Endodermal cell (in vitro differentiated cells): ENCODE measurements around the gene VAV3. TPM values are rescaled to one million over a fixed set of nuclear protein-coding genes. Genes with fewer than 3 reads are reported as not detected.

Experiments
- DNase-seq: peaks from one replicate; pipeline ENCODE4 v3.0.0-alpha.2; 2017
- H3K27ac ChIP-seq: 2 replicates; pipeline ENCODE4 v1.5.1; 2013; ENCODE audit warnings: mild to moderate bottlenecking, low read depth, low read length, moderate library complexity
- H3K27me3 ChIP-seq: 2 replicates; pipeline ENCODE4 v1.6.1; 2013; ENCODE audit warnings: mild to moderate bottlenecking, low read length, moderate library complexity; ENCODE audit not compliant: insufficient read depth, control insufficient read depth, poor library complexity, severe bottlenecking
- H3K36me3 ChIP-seq: 2 replicates; pipeline ENCODE4 v1.7.0; 2013; ENCODE audit warnings: mild to moderate bottlenecking, low read length, moderate library complexity; ENCODE audit not compliant: control insufficient read depth, insufficient read depth
- H3K4me1 ChIP-seq: one replicate; pipeline ENCODE4 v1.7.0; 2013; ENCODE audit warnings: low read length; ENCODE audit not compliant: control insufficient read depth, insufficient read depth
- H3K4me3 ChIP-seq: 2 replicates; pipeline ENCODE4 v1.5.1; 2013; ENCODE audit warnings: mild to moderate bottlenecking, low read length, moderate library complexity
- H3K9ac ChIP-seq: 2 replicates; pipeline ENCODE4 v1.6.1; 2013; ENCODE audit warnings: mild to moderate bottlenecking, low read length, moderate library complexity; ENCODE audit not compliant: poor library complexity, severe bottlenecking; ENCODE audit errors: extremely low read depth
- H3K9me3 ChIP-seq: 2 replicates; pipeline ENCODE4 v1.6.1; 2013; ENCODE audit warnings: mild to moderate bottlenecking, low read length, moderate library complexity; ENCODE audit not compliant: control insufficient read depth
- H3K27ac Mint-ChIP-seq: 2 replicates; pipeline ENCODE4 v1.8.0; 2020; ENCODE audit warnings: mixed read lengths
- H3K27me3 Mint-ChIP-seq: 2 replicates; pipeline ENCODE4 v1.8.0; 2021; ENCODE audit warnings: mild to moderate bottlenecking, mixed read lengths; ENCODE audit not compliant: insufficient read depth
- H3K36me3 Mint-ChIP-seq: 2 replicates; pipeline ENCODE4 v1.8.0; 2020; ENCODE audit warnings: low read depth, mixed read lengths
- H3K4me1 Mint-ChIP-seq: 2 replicates; pipeline ENCODE4 v1.8.0; 2020; ENCODE audit warnings: mixed read lengths
- H3K4me3 Mint-ChIP-seq: 2 replicates; pipeline ENCODE4 v1.8.0; 2020; ENCODE audit warnings: mild to moderate bottlenecking, moderate library complexity, mixed read lengths
- H3K9me3 Mint-ChIP-seq: 2 replicates; pipeline ENCODE4 v1.8.0; 2020; ENCODE audit warnings: mild to moderate bottlenecking, mixed read lengths
- WGBS, 2 experiments: methylation state at CpG; one replicate each; pipeline versions ENCODE4 v1.1.5 to v1.1.7; 2013; ENCODE audit warnings: missing lambda C conversion rate in 2 of 2, mixed read lengths in 1 of 2; ENCODE audit not compliant: insufficient coverage in 1 of 2, insufficient read length in 1 of 2; 5-methylcytosine and 5-hydroxymethylcytosine counted together
- total RNA-seq, 2 donors: library from RNA; stranded (reverse); fragmentation: NEBNext Ultra II Directional in 1 of 2; extraction: Animal tissue kit (Norgen Biotek cat#: 25700) in 1 of 2; gene quantifications; 2 replicates in 1 of 2; 3 replicates in 1 of 2; pipeline ENCODE4 v1.2.1, GENCODE V29; 2021
- TF ChIP-seq, protein P1 (sequence below): fragments of 200-600 bp; sonication (generic); conservative IDR thresholded peaks from 2 replicates; pipeline ENCODE4 v1.5.0; 2021; ENCODE audit warnings: antibody characterized with exemption, mild to moderate bottlenecking

The VAV3 gene
- total RNA-seq, 2 donors from 2014 or later = 6.9 to 9.6 TPM

DNA sequence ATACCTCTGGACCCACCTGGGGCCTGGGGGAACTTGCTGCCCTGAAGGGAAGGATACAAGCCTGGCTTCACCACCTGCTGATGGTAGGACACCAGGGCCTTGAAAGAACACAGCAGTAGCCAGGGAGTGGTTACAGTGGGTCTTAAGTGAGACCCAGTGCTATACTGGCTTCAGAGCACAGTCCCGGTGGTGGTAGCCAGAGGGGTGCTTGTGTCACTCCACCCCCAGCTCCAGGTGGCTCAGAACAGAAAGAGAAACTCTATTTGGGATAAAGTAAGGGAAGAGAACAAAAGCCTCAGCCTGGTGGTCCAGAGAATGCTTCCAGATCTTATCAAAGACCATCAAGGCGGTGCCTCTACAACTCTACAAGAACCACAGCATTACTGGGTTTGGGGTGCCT is 37.2 kb downstream of the VAV3 start:
- H3K4me3 Mint-ChIP-seq = no peak overlapping the region
- TF ChIP-seq, protein P1, sequence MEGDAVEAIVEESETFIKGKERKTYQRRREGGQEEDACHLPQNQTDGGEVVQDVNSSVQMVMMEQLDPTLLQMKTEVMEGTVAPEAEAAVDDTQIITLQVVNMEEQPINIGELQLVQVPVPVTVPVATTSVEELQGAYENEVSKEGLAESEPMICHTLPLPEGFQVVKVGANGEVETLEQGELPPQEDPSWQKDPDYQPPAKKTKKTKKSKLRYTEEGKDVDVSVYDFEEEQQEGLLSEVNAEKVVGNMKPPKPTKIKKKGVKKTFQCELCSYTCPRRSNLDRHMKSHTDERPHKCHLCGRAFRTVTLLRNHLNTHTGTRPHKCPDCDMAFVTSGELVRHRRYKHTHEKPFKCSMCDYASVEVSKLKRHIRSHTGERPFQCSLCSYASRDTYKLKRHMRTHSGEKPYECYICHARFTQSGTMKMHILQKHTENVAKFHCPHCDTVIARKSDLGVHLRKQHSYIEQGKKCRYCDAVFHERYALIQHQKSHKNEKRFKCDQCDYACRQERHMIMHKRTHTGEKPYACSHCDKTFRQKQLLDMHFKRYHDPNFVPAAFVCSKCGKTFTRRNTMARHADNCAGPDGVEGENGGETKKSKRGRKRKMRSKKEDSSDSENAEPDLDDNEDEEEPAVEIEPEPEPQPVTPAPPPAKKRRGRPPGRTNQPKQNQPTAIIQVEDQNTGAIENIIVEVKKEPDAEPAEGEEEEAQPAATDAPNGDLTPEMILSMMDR = no peak
- H3K27ac Mint-ChIP-seq = no peak overlapping the region
- Histone ChIP-seq H3K36me3 (no peaks in the 10 kb centered on the region), H3K9ac (no peak overlapping the region), H3K9me3 (no peaks in the 10 kb centered on the region), H3K27me3 (no peaks in the 10 kb centered on the region), H3K27ac (no peak overlapping the region), H3K4me3 (no peak overlapping the region), H3K4me1 (no peaks in the 10 kb centered on the region)
- H3K9me3 Mint-ChIP-seq = no peaks in the 10 kb centered on the region
- 91% methylated on average over 2 of the region's 2 CpGs; no CpG with 5 or more reads in 1 of the 2 experiments for WGBS, 2 experiments
- no peaks in the 10 kb centered on the region for H3K27me3 Mint-ChIP-seq
- no peaks in the 10 kb centered on the region for H3K36me3 Mint-ChIP-seq
- no peak for DNase-seq
- H3K4me1 Mint-ChIP-seq = peaks cover 15% of the 10 kb centered on the region

DNA sequence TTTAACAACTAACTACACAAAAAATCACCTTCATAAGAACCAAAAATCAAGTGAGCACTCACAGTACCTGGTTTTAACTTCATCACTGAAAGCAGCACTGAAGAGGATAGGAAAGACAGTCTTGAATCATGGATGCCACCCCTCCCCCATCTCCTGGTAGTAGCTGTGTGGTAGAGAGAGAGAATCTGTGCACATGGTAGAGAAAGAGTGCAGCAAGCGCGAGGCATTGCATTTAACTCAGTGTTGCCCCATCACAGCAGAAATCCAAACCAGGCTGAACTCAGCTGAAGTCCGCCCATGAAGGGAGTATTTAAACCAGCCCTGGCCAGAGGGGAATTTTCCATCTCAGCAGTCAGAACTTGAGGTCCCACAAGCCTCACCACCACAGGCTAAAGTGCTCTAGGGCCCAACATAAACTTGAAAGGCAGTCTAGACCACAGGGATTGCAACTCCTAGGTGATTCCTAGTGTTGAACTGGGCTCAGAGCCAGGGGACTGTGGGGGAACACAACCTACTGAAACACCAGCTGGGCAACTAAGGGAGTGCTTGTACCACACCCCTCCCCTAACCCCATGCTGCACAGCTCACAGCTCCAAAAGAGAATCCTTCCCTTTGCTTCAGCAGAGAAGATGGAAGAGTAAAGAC is 38.4 kb downstream of the VAV3 start:
- H3K4me3 ChIP-seq = no peak overlapping the region
- H3K27me3 ChIP-seq = no peaks in the 10 kb centered on the region
- no peak overlapping the region for H3K27ac ChIP-seq
- no peaks in the 10 kb centered on the region for H3K27me3 Mint-ChIP-seq
- no peaks in the 10 kb centered on the region for H3K9me3 Mint-ChIP-seq
- H3K4me3 Mint-ChIP-seq = no peak overlapping the region
- H3K9me3 ChIP-seq = no peaks in the 10 kb centered on the region
- no peaks in the 10 kb centered on the region for H3K36me3 Mint-ChIP-seq
- no peak overlapping the region for H3K9ac ChIP-seq
- no peaks in the 10 kb centered on the region for H3K4me1 ChIP-seq
- WGBS, 2 experiments = 89 to 100% methylated on average over 3 of the region's 3 CpGs
- no peak overlapping the region for H3K27ac Mint-ChIP-seq
- TF ChIP-seq, protein P1 = no peak
- peaks cover 11% of the 10 kb centered on the region for H3K4me1 Mint-ChIP-seq
- no peaks in the 10 kb centered on the region for H3K36me3 ChIP-seq
- no peak for DNase-seq

DNA sequence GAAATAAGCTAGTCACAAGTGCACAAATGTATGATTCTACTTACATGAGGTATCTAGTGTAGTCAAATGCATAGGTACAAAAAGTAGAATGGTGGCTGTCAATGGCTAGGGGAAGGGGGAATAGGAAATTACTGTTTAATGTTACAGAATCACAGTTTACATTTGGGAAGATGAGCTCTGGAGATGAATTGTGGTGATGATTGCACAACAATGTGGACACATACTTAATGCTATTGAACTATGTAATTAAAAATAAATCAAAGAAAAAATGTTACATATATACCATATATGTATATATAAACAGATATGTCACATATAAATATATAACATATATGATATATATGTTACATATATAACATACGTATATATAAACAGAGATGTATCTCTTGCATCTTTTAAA is 39.4 kb downstream of the VAV3 start:
- TF ChIP-seq, protein P1 = no peak
- Histone ChIP-seq H3K27ac (no peak overlapping the region), H3K4me1 (no peaks in the 10 kb centered on the region), H3K36me3 (no peaks in the 10 kb centered on the region), H3K9ac (no peak overlapping the region), H3K4me3 (no peak overlapping the region), H3K9me3 (no peaks in the 10 kb centered on the region), H3K27me3 (no peaks in the 10 kb centered on the region)
- DNase-seq = no peak
- Mint-ChIP-seq H3K27ac (no peak overlapping the region), H3K9me3 (no peaks in the 10 kb centered on the region), H3K4me3 (no peak overlapping the region), H3K4me1 (peaks cover 11% of the 10 kb centered on the region), H3K27me3 (no peaks in the 10 kb centered on the region), H3K36me3 (no peaks in the 10 kb centered on the region)
- WGBS, 2 experiments = no CpG with 5 or more reads among the region's 1 CpG
